GM12873 (cell line): Measurements from ENCODE around the gene INTS1.

ENCODE experiments used
- TF ChIP-seq, protein P1 (sequence below): IDR thresholded peaks from 2 replicates; pipeline ENCODE4 v1.5.1; 2012; ENCODE audit warnings: low read depth, mild to moderate bottlenecking, moderate library complexity, low read length, control low read depth; ENCODE audit not compliant: insufficient read depth; ENCODE audit errors: missing control alignments

The INTS1 gene

DNA sequence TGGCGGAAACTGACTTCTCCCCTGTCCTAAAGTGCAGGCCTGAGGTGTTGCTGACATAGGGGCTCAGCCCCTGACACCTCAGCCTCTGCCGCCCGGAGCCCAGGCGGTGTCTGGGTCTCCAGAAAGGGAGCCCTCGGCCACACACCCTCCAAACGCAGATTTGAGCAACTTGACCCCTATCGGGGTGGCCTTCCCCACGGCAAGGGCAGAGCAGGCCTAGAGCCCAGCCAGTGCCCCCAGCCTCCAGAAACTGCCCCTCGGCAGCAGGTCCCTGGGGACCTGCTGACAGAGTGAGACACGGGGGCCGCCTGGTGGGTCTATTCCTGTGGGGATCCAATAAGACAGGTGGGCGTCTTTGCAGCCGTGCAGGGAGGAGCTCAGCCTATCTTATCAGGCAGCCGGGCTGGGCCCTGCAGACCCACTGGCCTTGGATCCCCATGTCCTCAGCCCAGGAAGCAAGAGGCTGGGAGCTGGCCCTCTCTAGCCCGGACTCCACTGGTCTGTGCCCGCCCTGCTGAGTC lies 40.8 kb upstream of the INTS1 start:
- TF ChIP-seq, protein P1, sequence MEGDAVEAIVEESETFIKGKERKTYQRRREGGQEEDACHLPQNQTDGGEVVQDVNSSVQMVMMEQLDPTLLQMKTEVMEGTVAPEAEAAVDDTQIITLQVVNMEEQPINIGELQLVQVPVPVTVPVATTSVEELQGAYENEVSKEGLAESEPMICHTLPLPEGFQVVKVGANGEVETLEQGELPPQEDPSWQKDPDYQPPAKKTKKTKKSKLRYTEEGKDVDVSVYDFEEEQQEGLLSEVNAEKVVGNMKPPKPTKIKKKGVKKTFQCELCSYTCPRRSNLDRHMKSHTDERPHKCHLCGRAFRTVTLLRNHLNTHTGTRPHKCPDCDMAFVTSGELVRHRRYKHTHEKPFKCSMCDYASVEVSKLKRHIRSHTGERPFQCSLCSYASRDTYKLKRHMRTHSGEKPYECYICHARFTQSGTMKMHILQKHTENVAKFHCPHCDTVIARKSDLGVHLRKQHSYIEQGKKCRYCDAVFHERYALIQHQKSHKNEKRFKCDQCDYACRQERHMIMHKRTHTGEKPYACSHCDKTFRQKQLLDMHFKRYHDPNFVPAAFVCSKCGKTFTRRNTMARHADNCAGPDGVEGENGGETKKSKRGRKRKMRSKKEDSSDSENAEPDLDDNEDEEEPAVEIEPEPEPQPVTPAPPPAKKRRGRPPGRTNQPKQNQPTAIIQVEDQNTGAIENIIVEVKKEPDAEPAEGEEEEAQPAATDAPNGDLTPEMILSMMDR: no peak

DNA sequence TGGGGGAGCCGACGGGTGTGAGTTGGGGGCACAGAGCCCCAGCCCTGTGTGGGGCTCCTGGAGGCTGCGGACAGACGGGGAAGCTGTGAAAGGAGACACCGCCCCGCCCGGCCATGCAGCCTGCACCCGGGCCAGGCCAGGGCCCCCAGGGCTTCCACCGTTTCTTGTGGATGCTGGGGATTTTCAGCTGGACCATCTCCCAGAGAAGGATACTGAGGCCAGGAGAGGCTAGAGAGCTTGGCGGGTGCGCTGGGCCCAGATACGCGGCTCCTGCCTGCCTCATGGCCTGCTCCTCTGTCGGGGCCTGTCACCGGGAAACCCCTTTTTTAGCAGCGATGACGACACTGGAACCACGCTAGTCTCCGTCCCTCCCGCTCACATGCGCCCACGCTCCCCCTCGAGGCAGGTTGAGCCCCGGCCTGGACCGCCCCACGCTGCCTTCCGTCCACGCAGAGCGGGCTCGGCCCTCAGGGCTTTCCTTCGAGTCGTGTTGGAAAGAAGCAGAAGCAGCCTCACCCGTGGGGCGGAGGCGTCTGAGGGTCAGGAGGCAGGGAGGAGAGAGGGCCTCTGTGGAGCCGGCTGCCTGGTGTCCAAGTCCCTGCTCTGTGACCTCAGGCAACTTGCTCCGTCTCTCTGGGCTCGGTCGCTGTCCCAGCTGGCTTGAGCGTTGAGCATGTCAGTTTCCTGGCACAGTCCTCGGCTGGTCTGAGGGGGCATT lies 40.1 kb upstream of the INTS1 start:
- TF ChIP-seq, protein P1: no peak

DNA sequence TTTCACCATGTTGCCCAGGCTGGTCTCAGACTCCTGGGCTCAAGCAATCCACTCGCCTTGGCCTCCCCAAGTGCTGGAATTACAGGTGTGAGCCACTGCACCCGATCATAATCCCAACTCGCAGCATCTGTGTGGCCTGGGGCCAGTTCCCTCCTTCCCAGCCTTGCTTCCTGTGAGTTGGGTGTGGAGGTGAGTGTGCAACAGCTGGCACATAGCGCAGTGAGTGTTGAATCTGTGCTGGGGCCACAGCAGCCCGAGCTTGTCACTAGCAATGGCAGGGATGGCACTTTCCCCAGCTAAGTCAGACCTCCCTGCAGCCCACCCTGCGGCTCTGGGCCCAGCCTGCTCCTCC lies 39.6 kb upstream of the INTS1 start:
- TF ChIP-seq, protein P1: no peak

GRCh38 chr7:1542841-1543747 lies 38.9 kb upstream of the INTS1 start:
- TF ChIP-seq, protein P1: no peak

GRCh38 chr7:1542329-1542728 lies 38.1 kb upstream of the INTS1 start:
- TF ChIP-seq, protein P1: no peak

DNA sequence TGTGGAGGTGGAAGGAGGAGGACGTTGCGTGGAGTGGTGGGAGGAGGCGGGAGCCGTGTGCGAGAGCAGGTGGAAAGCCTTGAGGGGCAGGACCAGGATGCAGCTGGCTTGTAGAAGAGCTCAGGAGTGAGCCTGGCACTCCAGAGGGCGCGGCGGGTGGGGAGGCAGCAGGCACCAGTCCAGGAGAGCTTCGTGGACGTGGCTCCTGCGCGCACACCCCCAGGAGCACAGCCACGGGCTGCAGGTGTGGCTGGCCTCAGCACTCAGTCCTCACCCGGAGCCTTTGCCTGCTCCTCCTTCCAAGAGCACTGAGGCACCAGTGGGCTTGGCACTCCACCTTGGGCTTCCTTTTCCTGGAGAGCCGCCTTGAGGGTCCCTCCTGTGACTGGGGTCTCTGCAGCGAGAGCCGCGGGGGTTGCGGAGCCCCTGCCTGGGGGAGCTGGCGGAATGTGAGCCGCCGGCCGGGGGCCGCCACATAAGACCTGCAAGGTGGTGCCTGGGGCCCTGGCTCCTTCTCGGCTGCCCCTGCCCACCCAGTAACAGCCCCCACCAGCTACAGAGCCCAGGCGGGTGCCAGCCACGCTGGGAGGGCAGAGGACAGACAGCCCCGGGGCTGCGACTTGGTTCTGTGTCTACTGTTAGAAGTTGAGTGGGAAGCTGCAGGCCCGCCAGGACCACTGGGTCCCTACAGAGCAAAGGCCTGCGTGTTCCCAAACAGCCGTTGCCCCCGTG lies 37.4 kb upstream of the INTS1 start:
- TF ChIP-seq, protein P1: no peak
